Thyroid gland (tissue), 4 donors: ENCODE data around the gene RASL10A.

Experiments
- POLR2A ChIP-seq, 2 donors: fragments of 450-650 bp; IDR thresholded peaks; one replicate each; pipeline ENCODE4 v1.6.1; 2017; ENCODE audit warnings: antibody characterized with exemption in 2 of 2, mild to moderate bottlenecking in 2 of 2, moderate library complexity in 1 of 2
- TF ChIP-seq, protein P1 (sequence below), 6 experiments: fragments of 200-600 bp in 3 of 6; fragments of 450-650 bp in 3 of 6; sonication (generic) in 3 of 6; IDR thresholded peaks; one replicate each; pipeline ENCODE4 v1.5.1; 2016 to 2019; ENCODE audit warnings: antibody characterized with exemption in 6 of 6, mild to moderate bottlenecking in 2 of 6, inconsistent platforms in 1 of 6, moderate library complexity in 1 of 6

DNA sequence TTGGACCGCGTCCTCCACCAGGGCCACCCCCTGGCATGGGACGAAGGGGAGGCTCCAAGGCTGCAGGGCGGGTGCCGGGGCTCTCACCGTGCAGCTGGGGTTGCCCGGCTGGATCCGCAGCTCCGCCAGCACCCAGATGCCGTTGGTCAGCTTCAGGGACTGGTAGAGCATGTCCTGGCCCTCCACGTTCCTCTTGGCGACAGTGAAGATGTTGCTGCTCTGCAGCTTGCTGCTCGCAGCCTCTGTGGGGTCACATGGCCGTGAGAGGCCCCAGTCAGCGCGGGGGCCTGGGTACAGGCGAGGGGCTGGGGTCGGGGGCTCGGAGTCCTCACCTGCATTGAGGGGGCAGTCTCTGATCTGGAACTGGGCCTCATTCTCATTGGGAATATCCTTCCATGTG is 14.8 kb upstream of the RASL10A start:
- TF ChIP-seq, protein P1, sequence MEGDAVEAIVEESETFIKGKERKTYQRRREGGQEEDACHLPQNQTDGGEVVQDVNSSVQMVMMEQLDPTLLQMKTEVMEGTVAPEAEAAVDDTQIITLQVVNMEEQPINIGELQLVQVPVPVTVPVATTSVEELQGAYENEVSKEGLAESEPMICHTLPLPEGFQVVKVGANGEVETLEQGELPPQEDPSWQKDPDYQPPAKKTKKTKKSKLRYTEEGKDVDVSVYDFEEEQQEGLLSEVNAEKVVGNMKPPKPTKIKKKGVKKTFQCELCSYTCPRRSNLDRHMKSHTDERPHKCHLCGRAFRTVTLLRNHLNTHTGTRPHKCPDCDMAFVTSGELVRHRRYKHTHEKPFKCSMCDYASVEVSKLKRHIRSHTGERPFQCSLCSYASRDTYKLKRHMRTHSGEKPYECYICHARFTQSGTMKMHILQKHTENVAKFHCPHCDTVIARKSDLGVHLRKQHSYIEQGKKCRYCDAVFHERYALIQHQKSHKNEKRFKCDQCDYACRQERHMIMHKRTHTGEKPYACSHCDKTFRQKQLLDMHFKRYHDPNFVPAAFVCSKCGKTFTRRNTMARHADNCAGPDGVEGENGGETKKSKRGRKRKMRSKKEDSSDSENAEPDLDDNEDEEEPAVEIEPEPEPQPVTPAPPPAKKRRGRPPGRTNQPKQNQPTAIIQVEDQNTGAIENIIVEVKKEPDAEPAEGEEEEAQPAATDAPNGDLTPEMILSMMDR (IDR thresholded peaks at IDR 0.05) = no peak
- TF ChIP-seq POLR2A (IDR thresholded peaks at IDR 0.05) = no peak
